ENCODE measurements around the gene MYO1C. TPM values are rescaled to one million over a fixed set of nuclear protein-coding genes. Genes with fewer than 3 reads are reported as not detected.

MYO1C gene
- total and polyA plus RNA-seq, 2 of the 8 experiments (the other 6 are each of a cell fraction or from before 2014, with no cell fraction given): 40.1 to 78.6 TPM

DNA sequence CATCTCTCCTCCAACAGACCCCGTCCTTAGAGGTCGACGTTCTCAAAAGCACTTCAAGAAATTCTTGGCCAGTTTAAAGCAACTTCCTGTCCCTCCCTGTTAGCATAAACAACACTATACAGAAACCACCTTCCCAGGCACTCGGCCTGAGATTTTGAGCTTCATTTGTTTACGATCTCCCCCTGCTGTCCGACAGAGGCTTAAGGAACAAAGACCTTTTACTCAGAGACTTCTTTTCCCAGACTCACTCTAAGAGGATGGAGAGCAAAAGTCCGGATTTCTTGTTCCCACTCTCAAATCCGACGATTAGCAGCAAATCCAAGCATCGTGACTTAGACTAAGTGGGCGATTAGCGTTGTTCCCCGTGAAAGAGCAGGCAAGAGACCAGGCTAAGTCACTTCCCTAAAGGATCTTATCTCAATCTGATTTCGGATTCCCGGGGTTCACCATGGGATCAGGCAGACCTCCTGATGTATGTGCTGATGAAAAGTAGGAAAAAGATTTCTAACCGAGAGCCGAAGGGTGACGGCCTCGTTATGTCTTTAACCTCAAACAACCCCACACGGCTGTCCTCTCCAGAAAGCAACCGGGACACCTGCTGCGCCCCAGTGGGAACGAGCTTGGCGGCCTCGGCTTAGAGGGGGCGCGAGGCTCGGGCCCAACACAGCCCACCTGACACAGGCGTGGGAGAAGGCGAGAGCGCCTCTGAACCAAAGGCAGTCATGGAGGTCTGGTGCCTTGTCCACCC lies 23.3 kb upstream of the MYO1C start:
- no peak overlapping the region for H2BK120ac ChIP-seq (replicated peaks; ENCODE audit: low read depth, low read length)
- no peaks in the 10 kb centered on the region for H3K27me3 ChIP-seq (replicated peaks in 1 of 4; ENCODE audit: control insufficient read depth in 3 of 4, extremely low read depth in 1 of 4, insufficient read depth in 3 of 4, low read length in 3 of 4)
- no peaks in the 10 kb centered on the region for H3K79me2 ChIP-seq (ENCODE audit: control insufficient read depth in 1 of 2, insufficient read depth in 2 of 2, low read length in 2 of 2)
- no peak overlapping the region for H2BK12ac ChIP-seq (ENCODE audit: low read depth, low read length)
- no peak overlapping the region for H2BK15ac ChIP-seq (ENCODE audit: low read length)
- H3K9me3 ChIP-seq (ENCODE audit: insufficient read depth in 2 of 2, low read depth in 1 of 2, low read length in 1 of 2): no peaks in the 10 kb centered on the region
- peak overlapping the region; percentile 63 to 95 for H3K4me2 ChIP-seq (ENCODE audit: insufficient read depth in 1 of 2, low read depth in 2 of 2, low read length in 2 of 2)
- H4K8ac ChIP-seq (ENCODE audit: extremely low read depth, insufficient read depth, low read length): peak overlapping the region; percentile 88
- peak overlapping the region; percentile 29 for H2BK5ac ChIP-seq (ENCODE audit: low read depth, low read length)
- FAIRE-seq (peak; percentile 76), DNase-seq (ENCODE audit: low read depth in 1 of 2, low spot score in 2 of 2) (peak; percentile 49 to 59)
- H4K91ac ChIP-seq (replicated peaks; ENCODE audit: insufficient read length, low read length): peak overlapping the region; percentile 25
- H3K9ac ChIP-seq (replicated peaks in 1 of 4; ENCODE audit: extremely low read depth in 1 of 4, low read depth in 3 of 4, low read length in 3 of 4): peak overlapping the region in 3 of 4 experiments; percentile 49 to 69 (median 68); a peak in 6 of 7 replicates
- 9% methylated on average over 31 of the region's 31 CpGs; no CpG with 5 or more reads in 1 of the 2 experiments for WGBS, 2 experiments (ENCODE audit: extremely low coverage in 1 of 2, insufficient coverage in 1 of 2, insufficient read length in 1 of 2, insufficient replicate concordance in 2 of 2, low coverage in 1 of 2, low lambda C conversion rate in 2 of 2, missing lambda C conversion rate in 1 of 2)
- H3K14ac ChIP-seq (ENCODE audit: insufficient read length): no peak overlapping the region
- peaks cover 0 to 9% (median 1%) of the 10 kb centered on the region in 4 experiments; a peak in 5 of 8 replicates for H3K36me3 ChIP-seq (ENCODE audit: control insufficient read depth in 2 of 4, insufficient read depth in 4 of 4, low read length in 3 of 4)
- no peak overlapping the region for H2AK5ac ChIP-seq (ENCODE audit: low read depth, low read length)
- H3K4me3 ChIP-seq (ENCODE audit: extremely low read depth in 1 of 4, insufficient read depth in 2 of 4, low read depth in 3 of 4, low read length in 4 of 4): peak overlapping the region; percentile 85 to 92 (median 90)
- H3K23ac ChIP-seq (ENCODE audit: insufficient read length): no peak overlapping the region
- H3K4ac ChIP-seq (replicated peaks; ENCODE audit: insufficient read length, low read depth, low read length): no peak overlapping the region
- H3K27ac ChIP-seq (ENCODE audit: low read depth, low read length): peak overlapping the region; percentile 26; the same call in 1 of the 2 replicates
- H3K18ac ChIP-seq (ENCODE audit: extremely low read depth, low read length): no peak overlapping the region; the same call in 1 of the 2 replicates
- ChIA-PET POLR2A (ENCODE audit: partially characterized antibody) (interaction anchor here (0.6 to 5.2 kb wide), 30 partner anchors 9 to 245 kb away, joined by 3 to 30 read pairs (median 4); partner anchors contain the start of genes CRK, MYO1C, PITPNA and SLC43A2), CTCF (ENCODE audit: partially characterized antibody) (interaction anchor here (0.6 to 4.0 kb wide), 23 partner anchors 11 to 258 kb away, joined by 3 to 30 read pairs (median 5); partner anchors contain the start of gene MYO1C)
- H3K56ac ChIP-seq (replicated peaks; ENCODE audit: insufficient read length, low read depth, low read length): no peak overlapping the region
- H4K5ac ChIP-seq (ENCODE audit: insufficient read length, low read depth, low read length): peak overlapping the region; percentile 18
- H2AFZ ChIP-seq (ENCODE audit: low read length): no peak overlapping the region
- H3K79me1 ChIP-seq (ENCODE audit: low read depth, low read length): peaks cover 8% of the 10 kb centered on the region; the same call in 1 of the 2 replicates
- H3K23me2 ChIP-seq (ENCODE audit: low read depth, low read length): peaks cover 6% of the 10 kb centered on the region; the same call in 1 of the 2 replicates
- no peak overlapping the region for H2BK20ac ChIP-seq (ENCODE audit: low read length)
- H4K20me1 ChIP-seq (replicated peaks in 1 of 2; ENCODE audit: control insufficient read depth in 1 of 2, insufficient read depth in 2 of 2, low read length in 2 of 2): peaks cover 0 to 3% of the 10 kb centered on the region in 2 experiments
- peaks cover 0 to 6% (median 3%) of the 10 kb centered on the region in 4 experiments; a peak in 5 of 7 replicates for H3K4me1 ChIP-seq (replicated peaks in 1 of 4; ENCODE audit: control insufficient read depth in 3 of 4, insufficient read depth in 4 of 4, low read length in 3 of 4)
